ENCODE results near the gene RUBCN. TPM values are rescaled to one million over a fixed set of nuclear protein-coding genes. Genes with fewer than 3 reads are reported as not detected.

The RUBCN gene
- total and polyA plus RNA-seq, 9 of the 15 experiments (the other 6 are each of a cell fraction or from before 2014, with no cell fraction given), result 8.4 to 24.0 (median 11.9) TPM

DNA sequence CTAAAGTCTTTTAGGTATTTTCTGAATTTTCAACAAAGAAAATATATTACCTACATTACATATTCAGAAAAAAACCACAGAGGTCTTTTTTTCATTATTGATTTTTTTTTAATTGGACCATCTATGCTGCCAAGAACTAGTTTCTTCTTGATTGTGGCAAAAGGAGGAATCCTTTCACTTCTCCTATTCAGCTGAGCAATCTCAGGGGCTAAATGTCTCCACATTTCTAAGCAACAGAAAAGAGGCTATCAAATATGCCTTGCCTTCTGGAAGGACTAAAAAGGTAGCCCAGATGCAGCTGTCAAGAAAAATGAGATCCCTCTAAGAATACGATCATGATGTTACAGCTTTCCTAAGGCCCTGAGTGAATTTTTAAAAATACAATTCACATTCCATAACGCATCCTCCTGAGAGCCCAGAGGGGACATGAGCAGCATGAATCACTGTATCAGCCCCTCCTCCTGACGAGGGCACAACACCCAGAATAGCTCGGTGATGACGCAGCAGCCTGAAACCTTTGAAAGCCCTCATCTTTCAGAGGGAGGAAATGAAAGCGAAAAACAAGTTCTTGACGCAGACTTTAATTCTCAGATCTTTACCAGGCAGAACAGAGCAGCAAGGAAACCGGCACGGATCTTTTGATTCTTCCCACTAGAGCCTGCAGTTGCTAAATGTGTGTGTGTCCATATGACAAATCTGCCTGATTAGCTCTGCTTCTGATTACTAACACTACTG, 24.6 kb downstream of the RUBCN start (continued):
- TF ChIP-seq NONO (IDR thresholded peaks at IDR 0.05; ENCODE audit: low read depth in 2 of 2, low read length in 1 of 2) (no peak), BMI1 (IDR thresholded peaks at IDR 0.05; ENCODE audit: low read length) (no peak), NR2F6 (CRISPR knock-in tag; IDR thresholded peaks at IDR 0.05) (no peak), SP1 (CRISPR knock-in tag; IDR thresholded peaks at IDR 0.05) (no peak), ZNF384 (IDR thresholded peaks at IDR 0.05; ENCODE audit: low read depth, low read length) (no peak), MEF2D (tag; conservative IDR thresholded peaks at IDR 0.05; ENCODE audit: low read depth) (peak; percentile 90), MAFK (IDR thresholded peaks at IDR 0.05; ENCODE audit: low read length) (peak; percentile 67), ZNF584 (CRISPR knock-in tag; IDR thresholded peaks at IDR 0.05; ENCODE audit: low read depth) (no peak), RB1 (IDR thresholded peaks at IDR 0.05; ENCODE audit: low read depth) (no peak), ETV6 (IDR thresholded peaks at IDR 0.05; ENCODE audit: borderline replicate concordance in 1 of 2, low read depth in 2 of 2, low read length in 1 of 2) (no peak), ETV6 (CRISPR knock-in tag; IDR thresholded peaks at IDR 0.05; ENCODE audit: borderline replicate concordance) (no peak)
- TF ChIP-seq, protein P1, sequence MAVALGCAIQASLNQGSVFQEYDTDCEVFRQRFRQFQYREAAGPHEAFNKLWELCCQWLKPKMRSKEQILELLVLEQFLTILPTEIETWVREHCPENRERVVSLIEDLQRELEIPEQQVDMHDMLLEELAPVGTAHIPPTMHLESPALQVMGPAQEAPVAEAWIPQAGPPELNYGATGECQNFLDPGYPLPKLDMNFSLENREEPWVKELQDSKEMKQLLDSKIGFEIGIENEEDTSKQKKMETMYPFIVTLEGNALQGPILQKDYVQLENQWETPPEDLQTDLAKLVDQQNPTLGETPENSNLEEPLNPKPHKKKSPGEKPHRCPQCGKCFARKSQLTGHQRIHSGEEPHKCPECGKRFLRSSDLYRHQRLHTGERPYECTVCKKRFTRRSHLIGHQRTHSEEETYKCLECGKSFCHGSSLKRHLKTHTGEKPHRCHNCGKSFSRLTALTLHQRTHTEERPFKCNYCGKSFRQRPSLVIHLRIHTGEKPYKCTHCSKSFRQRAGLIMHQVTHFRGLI (CRISPR knock-in tag; IDR thresholded peaks at IDR 0.05), result no peak
- TF ChIP-seq, protein P2, sequence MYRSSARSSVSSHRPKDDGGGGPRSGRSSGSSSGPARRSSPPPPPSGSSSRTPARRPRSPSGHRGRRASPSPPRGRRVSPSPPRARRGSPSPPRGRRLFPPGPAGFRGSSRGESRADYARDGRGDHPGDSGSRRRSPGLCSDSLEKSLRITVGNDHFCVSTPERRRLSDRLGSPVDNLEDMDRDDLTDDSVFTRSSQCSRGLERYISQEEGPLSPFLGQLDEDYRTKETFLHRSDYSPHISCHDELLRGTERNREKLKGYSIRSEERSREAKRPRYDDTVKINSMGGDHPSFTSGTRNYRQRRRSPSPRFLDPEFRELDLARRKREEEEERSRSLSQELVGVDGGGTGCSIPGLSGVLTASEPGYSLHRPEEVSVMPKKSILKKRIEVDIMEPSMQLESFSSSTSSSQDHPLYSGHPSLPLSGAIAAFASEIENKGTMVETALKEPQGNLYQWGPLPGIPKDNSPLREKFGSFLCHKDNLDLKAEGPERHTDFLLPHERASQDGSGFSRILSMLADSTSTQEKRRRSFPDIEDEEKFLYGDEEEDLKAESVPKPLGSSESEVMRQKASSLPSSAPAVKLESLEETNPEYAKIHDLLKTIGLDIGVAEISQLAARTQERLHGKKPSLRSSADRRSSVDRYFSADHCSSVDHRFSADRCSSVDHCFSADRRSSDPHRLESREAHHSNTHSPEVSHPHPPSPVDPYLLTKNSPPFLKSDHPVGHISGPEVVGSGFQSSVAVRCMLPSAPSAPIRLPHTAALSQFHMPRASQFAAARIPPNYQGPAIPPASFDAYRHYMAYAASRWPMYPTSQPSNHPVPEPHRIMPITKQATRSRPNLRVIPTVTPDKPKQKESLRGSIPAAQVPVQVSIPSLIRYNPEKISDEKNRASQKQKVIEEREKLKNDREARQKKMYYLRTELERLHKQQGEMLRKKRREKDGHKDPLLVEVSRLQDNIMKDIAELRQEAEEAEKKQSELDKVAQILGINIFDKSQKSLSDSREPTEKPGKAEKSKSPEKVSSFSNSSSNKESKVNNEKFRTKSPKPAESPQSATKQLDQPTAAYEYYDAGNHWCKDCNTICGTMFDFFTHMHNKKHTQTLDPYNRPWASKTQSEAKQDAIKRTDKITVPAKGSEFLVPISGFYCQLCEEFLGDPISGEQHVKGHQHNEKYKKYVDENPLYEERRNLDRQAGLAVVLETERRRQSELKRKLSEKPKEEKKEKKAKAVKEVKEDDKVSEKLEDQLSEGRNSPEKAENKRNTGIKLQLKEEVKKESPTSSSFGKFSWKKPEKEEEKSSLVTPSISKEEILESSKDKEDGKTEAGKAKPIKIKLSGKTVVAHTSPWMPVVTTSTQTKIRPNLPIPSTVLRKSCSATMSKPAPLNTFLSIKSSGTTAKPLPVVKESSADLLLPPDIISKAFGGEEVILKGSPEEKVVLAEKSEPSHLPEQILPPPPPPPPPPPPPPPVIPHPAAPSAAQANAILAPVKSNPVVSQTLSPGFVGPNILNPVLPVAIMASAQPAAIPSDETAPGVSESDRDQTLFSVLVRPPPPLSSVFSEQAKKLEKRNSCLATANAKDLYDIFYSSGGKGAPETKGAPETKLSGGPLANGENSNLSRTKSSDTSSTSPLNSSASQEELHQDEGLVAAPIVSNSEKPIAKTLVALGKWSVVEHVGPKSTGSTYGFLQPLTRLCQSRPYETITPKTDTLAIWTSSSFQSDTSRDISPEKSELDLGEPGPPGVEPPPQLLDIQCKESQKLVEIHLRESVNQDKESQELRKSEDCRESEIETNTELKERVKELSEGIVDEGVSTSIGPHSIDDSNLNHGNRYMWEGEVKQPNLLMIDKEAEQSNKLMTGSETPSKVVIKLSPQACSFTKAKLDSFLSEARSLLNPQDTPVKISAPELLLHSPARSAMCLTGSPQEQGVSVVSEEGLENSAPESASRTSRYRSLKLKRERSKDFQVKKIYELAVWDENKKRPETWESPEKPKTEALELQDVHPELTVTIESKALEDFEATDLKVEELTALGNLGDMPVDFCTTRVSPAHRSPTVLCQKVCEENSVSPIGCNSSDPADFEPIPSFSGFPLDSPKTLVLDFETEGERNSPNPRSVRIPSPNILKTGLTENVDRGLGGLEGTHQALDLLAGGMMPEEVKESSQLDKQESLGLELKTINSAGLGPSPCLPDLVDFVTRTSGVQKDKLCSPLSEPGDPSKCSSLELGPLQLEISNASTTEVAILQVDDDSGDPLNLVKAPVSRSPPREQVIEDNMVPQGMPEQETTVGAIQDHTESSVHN (IDR thresholded peaks at IDR 0.05; ENCODE audit: borderline replicate concordance in 1 of 2, low read depth in 1 of 2), result no peak
- TF ChIP-seq, protein P3, sequence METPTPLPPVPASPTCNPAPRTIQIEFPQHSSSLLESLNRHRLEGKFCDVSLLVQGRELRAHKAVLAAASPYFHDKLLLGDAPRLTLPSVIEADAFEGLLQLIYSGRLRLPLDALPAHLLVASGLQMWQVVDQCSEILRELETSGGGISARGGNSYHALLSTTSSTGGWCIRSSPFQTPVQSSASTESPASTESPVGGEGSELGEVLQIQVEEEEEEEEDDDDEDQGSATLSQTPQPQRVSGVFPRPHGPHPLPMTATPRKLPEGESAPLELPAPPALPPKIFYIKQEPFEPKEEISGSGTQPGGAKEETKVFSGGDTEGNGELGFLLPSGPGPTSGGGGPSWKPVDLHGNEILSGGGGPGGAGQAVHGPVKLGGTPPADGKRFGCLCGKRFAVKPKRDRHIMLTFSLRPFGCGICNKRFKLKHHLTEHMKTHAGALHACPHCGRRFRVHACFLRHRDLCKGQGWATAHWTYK (CRISPR knock-in tag; IDR thresholded peaks at IDR 0.05), result no peak
- TF ChIP-seq, protein P4, sequence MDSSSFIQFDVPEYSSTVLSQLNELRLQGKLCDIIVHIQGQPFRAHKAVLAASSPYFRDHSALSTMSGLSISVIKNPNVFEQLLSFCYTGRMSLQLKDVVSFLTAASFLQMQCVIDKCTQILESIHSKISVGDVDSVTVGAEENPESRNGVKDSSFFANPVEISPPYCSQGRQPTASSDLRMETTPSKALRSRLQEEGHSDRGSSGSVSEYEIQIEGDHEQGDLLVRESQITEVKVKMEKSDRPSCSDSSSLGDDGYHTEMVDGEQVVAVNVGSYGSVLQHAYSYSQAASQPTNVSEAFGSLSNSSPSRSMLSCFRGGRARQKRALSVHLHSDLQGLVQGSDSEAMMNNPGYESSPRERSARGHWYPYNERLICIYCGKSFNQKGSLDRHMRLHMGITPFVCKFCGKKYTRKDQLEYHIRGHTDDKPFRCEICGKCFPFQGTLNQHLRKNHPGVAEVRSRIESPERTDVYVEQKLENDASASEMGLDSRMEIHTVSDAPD (CRISPR knock-in tag; IDR thresholded peaks at IDR 0.05), result no peak
